ENCODE data around the gene MYCN.
"Not testable (repeated sequence)": the region's sequence is repeated elsewhere in the genome, so short reads cannot be mapped to it uniquely, and the experiment has no call there.

The MYCN gene

GRCh38 chr2:15908371-15908770 is 32.0 kb upstream of the MYCN start:
- no peak for DNase-seq

GRCh38 chr2:15909157-15909556 is 31.2 kb upstream of the MYCN start:
- DNase-seq = no peak

- no peak for DNase-seq
Measured at GRCh38 chr2:15909736-15910135, 30.6 kb upstream of the MYCN start.

- DNase-seq = not testable (repeated sequence)
Measured at GRCh38 chr2:15911270-15911669, 29.1 kb upstream of the MYCN start.

DNA sequence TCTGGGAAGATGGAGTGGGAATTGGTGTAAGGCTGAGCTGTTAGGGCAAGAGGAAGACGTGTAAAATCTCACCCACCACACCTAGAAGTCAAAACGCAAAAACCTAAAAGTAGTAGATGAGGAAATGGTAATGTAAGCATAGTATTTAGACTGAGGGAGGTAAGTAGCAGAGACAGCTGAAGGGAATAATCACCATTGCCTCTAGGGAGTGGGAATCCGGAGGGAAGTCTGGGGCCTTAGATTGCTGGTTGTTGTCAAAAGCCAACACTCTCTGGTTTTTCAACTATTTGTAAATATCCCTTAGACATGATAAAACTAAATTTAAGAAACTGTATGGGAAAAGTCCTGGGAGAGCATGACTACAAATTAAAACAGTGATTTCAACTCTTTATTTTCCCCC is 28.7 kb upstream of the MYCN start:
- no peak for DNase-seq

DNA sequence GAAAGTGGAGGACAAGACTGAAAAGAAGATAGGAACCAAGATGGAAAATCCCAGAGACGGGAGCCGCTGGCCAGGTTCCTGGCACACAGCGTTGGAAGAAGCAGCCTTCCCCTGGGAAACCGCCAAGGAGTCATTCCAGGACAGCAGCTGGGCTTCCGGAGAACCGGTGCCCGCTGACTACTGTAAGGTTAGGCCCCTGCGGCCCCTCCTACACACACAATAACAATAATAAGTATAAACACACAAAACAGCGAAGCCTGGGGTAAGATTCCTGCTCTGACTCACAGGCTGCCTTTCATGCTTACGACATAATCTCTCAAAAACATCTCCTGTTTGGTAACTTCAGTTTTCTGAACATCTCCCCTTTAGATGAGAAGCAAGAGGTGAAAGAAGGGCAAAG is 28.1 kb upstream of the MYCN start:
- DNase-seq = no peak

DNA sequence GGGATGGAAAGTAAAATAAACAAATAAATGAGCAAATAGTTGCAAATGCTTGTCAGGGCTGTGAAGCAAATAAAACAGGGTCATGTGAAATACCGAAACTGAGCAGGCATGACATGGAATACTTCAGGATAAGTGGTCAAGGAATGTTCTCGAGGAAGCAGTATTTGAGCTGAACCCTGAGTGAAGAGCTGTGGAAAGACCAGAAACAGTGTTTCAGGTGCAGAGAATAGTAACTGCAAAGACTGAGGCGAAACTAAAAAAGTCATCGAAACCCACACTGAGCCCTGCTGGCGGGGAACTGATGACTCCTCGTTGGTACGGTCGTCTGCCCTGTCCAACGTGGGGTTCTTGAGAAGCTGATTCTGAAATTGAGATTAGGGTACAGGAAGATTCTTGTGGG is 27.2 kb upstream of the MYCN start:
- DNase-seq = no peak

- DNase-seq = peak; percentile 15
Measured at GRCh38 chr2:15914596-15915385, 25.6 kb upstream of the MYCN start.

DNA sequence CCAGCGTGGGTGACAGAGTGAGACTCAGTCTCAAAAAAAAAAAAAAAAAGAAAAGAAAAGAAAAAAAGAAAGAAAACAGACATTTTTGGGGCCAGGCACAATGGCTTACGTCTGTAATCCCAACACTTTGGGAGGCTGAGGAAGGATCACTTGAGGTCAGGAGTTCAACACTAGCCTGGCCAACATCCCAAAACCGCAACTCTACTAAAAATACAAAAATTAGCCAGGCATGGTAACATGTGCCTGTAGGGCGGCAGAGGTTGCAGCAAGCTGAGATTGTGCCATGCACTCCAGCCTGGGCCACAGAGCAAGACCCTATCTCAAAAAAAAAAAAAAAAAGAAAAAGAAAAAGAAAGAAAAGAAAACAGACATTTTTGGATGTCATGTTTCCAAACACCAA is 24.8 kb upstream of the MYCN start:
- DNase-seq = not testable (repeated sequence)

- DNase-seq = no peak
Measured at GRCh38 chr2:15916336-15916735, 24.0 kb upstream of the MYCN start.

DNA sequence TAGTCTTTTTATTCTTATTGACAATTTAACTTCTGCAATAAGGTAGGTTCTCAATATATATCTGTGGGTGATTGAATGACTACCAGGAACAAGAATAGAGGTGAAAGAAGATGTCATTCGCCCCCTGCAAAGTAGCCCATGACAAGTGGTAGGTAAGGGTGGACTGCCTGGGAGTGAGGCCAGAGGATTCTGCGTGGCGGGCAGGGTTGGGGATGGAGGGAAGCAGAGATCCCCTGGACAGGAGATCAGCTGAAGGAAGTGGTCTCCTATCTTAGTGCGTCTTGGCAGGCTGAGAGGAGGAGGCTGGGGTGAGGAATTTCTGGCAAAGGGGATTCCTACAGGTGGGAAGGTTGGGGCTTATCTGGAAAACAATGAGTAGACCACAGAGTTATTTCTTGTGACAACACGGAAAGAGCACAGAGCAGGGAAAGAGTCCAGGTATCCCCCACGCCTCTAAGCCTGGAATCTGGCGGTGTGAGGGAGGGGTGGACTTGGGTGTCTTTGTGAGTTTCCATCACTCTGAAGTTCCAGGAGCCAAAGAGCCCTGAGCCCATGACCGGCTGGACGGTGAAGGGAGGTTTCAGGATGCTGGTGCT is 21.5 kb upstream of the MYCN start:
- DNase-seq = no peak

DNA sequence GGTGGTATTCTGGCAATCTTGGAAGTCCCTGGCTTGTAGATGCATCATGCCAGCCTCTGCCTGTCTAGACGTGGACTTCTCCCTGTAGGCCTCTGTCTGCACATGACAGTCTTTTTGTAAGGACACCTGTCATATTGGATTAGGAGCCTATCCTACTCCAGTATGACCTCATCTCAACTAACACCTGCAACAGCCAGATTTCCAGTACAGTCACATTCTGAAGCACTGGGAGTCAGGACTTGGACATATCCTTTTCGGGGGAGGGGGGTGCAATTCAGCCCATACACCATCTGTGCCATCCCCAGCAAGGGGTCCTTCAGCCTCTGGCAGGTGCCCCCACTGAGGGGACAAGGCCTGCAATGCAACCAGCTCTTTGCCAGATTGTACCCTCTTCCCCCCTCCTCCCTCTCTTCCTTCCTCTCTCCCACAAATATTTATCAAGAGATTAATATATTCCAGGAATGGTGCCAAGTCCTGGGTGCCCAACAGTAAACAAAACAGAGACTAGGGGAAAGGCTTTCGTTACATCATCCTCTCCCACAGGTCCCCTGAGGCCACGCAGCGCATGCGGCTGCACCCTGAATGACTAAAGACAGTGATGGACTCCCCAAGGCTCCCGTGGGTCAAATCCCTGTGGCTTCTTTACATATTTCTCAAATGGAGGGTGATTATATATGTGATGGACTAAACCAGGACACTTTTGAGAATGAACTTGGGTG is 20.5 kb upstream of the MYCN start:
- DNase-seq = no peak

GRCh38 chr2:15920696-15921095 is 19.7 kb upstream of the MYCN start:
- DNase-seq = no peak

- DNase-seq = no peak
Measured at GRCh38 chr2:15923597-15923996, 16.8 kb upstream of the MYCN start.

DNA sequence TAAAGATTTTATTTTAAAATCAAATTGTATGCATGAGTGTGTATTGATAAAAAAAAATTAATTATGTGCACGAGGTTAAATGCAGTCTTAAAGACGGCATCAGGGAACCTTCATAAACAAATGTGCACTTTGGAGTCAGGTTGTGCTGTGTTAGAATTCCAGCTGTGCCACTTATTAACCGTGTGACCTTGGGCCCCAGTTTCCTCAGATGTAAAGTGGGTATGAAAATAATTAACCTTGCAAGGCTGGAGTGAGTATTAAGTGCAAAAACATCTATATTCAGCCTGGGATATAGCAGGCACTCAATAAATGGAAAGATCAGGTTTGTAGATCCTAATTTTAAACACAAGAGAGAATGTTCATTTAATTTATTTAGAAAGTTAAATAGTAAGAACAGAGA is 14.5 kb upstream of the MYCN start:
- DNase-seq = no peak

DNA sequence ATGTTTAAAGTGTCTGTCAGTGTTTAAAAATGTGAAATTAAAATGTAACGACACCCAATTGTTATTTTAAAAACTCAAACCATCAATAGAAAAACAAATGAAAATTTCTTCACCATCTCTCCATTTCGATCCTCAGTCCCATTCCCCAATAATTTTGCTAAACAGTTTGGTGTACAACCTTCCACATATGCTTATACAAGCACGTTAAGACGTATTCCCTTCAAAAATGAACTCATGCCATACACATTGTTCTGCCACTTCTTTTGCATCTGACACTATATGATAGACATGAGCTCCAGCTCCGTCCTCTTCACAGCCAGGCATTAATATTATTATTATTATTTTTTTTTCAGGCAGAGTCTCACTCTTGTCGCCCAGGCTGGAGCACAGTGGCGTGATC is 14.1 kb upstream of the MYCN start:
- no peak for DNase-seq

DNA sequence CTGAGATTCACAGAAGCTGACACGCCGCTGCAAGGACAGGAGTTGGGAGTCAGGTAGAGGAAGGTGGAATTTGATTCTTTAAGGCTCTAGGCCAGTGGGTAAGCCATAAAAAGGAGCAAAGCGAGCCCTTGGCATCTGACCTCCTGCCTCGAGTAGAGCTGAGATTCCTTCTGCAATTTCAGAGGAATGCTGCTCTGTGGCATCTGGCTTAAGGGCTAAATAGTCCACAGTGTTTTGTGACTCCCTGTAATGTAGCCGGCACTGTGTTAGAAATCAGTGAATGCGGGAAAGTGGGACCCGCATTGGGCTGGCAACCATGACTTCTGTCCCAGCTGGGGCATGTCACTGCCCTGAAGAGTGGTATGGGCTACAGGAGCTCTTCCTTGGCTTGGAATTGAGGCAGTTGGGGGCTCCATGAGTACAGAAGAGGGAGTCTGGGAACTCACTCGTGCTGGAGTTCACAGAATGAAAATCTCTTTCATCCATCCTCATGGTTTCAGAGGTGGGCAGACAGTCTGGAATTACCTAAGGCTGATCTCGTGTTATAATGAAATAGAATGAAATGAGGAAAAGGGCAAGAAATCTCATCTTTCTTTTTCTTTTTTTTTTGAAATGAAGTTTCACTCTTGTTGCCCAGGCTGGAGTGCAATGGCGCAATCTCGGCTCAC is 12.7 kb upstream of the MYCN start:
- DNase-seq = no peak

- not testable (repeated sequence) for DNase-seq
Measured at GRCh38 chr2:15929008-15929407, 11.3 kb upstream of the MYCN start.

GRCh38 chr2:15929861-15930260 is 10.5 kb upstream of the MYCN start:
- no peak for DNase-seq

- no peak for DNase-seq
Measured at GRCh38 chr2:15930589-15931318, 9.6 kb upstream of the MYCN start.

GRCh38 chr2:15931319-15931890 is 8.9 kb upstream of the MYCN start:
- DNase-seq = no peak

- DNase-seq = no peak
Measured at GRCh38 chr2:15931950-15932349, 8.4 kb upstream of the MYCN start.
